Renal pelvis (tissue), 4 donors: Measurements from ENCODE around the gene FBLN2. TPM values are rescaled to one million over a fixed set of nuclear protein-coding genes. Genes with fewer than 3 reads are reported as not detected.
"Not testable (repeated sequence)": the region's sequence is repeated elsewhere in the genome, so short reads cannot be mapped to it uniquely, and the experiment has no call there.

Experiments used
- DNase-seq: peaks from one replicate; pipeline ENCODE4 v3.0.0-alpha.2; 2013
- polyA plus RNA-seq, 3 donors: library from polyadenylated mRNA; unstranded; fragments of 120-200 nt; gene quantifications; one replicate each; pipeline ENCODE4 v1.2.1, GENCODE V29; 2013; ENCODE audit not compliant: insufficient read length in 3 of 3

FBLN2 gene
- polyA plus RNA-seq, 3 donors: 22.9 to 37.0 (median 25.8) TPM

DNA sequence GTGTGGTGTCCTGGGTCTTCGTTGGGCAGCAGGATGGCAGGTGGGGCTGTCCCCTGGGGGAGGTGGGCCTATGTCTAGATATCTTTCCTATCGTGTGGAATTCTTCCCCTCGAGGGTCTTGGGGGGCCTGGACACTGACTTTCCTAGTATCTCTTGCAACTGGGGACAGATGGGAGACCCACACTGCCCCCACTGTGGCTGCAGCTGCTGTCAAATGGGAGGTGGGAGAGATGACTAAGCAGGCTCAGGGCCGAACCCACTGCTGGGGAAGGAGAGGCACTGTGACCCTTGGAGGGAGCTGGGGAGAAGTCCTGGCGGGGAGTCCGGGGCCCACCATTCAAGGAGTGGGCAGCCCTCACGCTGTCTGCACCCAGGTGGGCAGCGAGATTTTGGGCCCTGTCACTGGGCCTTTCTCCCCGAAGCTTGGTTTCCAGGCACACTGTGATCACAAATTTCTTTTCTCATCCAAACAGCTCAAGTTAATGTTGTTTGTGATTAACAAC, 2.9 kb upstream of the FBLN2 start:
- no peak for DNase-seq

DNA sequence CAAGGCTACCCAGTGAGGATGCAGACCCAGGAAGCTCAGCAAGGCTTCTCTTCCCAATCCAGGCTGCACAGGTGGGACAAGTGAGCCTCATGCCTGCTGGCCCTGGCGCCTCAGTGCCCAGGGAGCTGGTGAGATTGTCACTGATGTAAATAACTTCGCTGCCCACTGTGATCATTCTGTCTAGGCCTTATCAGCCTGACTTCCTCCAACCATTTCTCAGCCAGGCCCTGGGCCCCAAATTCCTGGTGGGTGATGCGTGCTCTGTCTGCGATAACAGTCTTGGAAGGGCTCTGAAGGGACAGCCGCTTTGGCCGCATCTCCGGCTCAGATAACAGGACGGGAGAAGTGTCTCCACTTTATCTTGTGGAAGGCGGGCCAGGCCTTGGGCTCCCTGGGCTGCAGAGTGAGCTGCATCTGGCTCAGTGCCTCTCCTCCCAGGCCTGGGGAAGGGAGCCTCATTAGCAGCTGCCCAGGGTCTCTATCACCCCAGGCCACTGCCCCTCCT, 2.2 kb upstream of the FBLN2 start:
- no peak for DNase-seq

DNA sequence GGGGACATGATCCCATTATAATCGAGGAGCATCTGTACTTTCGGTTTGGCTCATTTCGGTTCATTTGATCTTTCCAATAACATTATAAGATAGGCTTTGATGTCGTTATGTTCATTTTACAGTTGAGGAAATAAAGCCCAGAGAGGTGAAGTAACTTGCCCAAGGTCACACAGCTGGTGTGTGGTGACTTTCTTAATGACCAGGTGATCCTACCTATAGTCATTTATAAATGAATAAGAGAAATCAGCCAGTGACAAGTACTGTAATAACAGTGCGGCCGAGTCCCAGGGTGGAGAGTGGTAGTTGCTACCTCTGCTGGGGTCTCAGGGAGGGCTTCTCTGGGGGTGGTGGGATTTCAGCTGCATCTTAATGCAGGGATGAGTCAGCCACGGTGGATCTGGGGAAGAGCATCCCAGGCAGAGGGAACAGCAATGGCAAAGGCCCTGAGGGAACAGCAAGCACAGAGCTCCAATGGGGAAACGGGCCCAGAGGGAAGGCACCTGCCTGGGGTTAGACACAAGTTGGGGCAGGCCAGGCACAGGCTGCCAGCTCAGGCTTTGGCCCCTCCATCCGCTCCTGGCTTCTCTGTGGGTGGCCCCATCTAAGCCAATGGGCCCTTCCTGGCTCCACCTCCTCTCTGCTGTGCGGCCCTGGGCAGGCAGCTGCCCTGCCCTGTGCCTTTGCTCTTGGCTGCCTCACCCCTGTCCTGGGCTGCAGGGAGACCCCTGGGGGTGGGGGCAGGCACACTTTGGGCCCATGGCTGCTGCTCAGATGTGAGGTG, 1.1 kb upstream of the FBLN2 start:
- DNase-seq: no peak

DNA sequence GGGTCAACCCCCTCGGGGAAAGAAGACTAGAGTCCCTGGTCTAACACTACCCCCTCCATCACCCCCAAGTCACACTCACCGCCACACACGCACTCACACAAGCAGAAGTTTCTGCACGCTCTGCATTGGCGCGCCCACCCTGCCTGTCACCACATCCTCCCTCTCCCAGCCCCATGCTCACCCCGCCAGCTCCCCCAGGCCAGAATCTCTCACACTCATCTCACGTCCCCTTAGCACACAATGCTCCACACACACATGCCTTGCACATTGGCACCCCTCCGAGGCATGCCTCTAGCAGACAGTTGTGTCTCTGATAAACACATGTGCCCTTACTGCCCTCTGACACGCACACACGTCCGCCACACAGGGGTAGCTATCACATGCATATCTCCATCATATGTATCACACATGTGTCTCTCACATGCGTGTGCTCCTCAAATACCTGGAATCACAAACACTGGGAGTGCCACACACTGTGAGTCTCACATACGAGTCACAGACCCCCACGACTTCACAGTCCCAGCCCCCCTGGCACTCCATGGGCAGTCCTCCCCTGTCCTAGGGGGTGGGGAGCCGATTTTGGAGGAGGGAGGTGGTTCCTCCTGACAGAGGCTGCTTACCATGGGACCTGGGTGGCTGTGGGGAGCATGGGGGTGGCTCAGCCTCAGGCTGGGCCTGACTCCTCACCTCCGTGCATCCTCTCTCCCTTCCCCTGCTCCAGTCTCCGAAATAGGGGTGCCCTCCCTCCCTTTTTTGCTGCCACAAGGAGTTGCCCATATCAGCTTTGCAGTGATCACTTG, 898 bp downstream of the FBLN2 start:
- no peak for DNase-seq

DNA sequence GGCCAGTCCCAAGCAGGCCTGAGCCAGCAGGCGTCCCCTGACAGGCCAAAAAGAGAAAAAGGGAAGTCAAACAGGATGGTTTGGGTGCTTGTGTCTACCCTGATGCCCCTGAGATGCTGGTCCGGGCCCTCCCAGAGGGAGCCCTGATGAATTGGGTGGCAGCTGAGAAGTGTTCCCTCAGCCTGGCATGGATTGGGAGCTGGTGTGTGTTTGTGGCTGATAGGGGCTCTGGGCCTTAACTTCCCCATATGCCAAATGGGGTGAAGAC, 1.4 kb downstream of the FBLN2 start:
- DNase-seq: no peak

DNA sequence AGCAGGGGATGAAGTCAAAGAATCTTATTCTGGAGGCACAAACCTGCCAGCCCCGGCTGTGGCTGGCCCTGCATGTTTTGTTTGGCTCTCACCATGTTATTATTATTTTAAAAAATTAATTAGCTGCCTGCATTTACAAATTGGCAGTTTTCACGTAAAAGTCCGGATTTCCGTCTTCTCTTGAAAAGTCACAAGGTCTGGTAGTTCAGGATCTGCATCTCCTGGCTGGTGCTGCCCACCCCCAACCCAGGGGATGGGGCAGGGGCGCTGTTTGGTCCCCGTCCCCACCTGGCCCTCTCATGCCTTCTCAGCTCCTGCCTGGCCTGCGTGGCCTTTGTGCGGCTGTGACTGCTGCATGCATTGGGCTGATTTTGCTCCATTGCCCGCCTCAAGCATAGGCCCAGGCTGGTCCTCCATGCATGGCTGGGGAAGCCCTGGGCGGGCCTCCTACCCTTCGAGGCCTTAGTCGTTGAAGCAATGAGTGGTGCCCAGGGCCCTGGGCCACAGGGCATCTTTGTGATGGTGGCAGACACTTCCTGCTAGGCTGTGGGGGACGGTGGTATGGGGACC, 2.0 kb downstream of the FBLN2 start:
- no peak for DNase-seq

DNA sequence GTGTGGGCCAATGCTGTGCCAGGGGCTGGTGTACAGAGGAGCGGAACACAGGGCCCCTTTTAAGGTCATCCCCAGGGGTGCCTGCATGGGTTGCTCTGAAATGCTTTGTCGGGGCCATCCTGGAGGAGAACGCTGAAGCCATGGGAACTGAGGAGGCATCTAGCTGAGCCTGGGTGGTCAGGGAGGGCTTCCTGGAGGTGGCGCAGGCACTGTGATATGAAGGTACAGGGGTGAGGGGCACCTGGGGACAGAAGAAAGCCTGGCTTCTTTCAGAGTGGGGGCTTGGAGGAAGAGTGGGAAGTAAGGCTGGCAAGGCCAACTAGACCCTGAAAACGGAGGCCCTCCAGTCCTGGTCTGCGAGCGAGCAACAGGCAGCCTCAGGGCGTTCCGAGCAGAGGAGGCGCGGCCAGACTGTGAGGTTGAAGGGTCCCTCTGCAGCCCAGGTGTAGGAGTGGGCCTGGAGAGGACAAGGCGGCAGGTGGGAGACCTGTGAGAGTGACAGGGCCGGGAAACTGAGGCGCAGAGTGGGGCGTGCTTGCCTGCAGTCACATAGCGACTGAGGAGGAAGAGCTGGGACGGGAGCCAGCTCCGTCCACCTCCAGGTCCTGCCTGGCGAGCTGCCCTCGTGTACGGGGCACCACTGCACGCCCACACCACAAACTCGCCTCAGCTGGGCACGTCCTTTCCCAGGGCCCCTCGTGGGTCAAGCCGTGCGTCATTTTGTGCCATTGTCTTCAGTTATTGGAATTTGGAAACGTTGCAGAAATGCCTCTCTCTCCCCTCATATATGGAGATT, 4.1 kb downstream of the FBLN2 start:
- no peak for DNase-seq

DNA sequence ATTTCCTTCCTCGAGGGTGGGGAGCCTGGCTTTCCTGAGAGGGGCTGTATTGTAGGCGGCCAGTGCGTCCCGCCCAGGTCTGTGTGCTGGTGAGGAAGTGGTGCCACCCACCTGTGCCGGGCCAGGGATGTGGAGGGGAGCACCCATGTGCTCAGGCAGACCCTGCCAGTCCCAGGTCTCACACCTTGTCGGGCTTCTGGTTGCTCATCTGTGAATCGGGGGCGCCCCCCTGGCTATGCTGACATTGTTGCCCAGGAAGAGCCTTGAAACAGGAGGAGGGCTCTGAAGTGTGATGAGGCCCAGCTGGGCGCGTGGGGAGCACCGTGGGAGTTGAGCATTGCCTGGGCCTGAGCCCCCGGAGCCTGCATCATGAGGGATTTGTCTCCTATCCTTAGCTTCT, 4.8 kb downstream of the FBLN2 start:
- no peak for DNase-seq

DNA sequence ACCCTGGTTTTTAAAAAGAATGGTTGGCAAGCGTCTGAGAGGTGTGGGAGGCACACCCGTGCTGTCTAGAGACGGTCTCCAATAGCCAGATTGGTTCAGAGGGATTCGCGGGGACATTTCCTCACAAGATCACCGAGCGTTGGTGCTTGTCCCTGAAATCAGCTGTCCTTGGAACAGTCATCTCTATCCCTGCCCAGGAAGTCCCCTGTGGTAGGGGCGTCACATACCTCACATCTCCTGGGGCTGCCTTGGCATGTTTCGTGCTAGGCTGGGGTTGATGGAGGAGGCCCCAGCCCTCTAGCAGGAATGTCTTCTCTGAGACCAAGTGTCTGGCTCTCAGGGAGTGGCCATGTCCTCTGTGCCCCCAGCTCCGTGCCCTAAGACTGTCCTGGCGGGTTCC, 6.8 kb downstream of the FBLN2 start:
- no peak for DNase-seq

DNA sequence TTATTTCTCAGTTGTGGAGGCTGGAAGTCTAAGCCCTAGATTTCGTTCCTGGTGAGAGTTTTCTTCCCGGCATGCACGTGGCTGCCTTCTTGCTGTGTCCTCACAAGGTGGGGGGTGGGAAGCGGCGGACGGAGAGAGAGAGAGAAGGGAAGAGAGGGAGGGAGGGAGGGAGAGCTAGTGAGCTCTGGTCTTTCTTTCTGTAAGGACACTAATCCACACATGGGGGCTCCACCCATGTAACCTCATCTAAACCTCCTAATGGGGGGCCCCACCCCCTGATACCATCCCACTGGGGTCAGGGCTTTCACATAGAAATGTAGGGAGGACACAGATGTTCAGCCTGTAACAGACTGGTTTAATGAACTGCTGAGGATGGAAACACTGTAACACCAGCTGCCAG, 7.3 kb downstream of the FBLN2 start:
- DNase-seq: no peak

DNA sequence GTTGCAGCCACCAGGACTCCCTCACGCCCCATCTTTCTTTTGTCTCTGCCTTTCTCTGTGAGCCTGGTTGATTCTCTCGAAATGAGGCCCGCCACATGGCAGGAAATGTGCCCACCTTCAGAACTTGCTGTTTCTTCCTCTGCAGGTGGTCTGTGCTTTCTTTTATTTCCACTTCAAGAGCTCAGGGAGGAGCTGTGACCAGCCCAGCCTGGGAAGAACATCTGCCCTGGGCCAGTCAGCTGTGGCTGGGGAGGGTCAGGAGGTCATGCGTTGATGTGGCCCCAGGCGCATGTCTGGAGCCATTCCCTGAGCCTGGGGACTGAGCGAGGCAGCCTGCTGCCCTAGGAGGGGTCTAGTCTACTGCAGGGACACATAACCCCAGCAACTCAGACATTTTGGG, 8.0 kb downstream of the FBLN2 start:
- DNase-seq: no peak

DNA sequence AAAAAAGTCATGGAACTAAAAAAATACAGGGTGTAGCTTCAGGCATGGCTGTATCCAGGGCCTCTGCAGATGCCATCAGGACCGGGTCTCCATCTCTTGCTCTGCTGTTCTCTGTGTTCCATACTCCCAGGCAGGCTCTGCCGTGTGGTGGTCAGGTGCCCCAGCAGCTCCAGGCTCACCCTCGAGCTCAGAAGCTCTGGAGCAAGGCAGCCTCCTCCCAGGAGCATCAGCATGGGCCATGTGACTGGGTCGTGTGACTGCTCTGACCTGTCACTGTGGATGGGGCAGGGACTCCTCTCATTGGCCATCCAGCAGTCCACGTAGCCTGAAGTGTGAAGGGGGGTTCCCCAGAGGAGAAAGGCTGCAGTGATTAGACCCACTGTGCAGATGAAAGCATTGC, 8.5 kb downstream of the FBLN2 start:
- no peak for DNase-seq

DNA sequence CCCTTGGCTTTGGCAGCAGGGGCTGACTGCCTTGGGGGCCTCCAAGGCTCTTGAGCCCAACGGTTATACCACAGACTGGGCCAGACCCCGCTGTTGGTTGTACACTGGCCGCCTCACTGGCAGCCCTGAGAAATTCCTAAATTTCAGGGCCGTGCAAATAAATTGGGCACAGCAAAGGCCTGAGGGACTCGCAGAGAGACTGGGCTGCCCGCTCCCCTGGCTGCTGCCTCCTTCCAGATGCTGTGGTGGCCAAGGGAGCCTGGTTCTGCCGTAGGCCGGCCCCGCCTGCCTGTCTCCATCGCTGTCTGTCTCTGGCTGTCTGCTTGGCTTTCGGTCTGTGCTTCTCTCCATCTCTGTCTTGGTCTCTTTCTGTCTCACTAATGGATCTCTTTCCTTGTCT, 9.0 kb downstream of the FBLN2 start:
- no peak for DNase-seq

DNA sequence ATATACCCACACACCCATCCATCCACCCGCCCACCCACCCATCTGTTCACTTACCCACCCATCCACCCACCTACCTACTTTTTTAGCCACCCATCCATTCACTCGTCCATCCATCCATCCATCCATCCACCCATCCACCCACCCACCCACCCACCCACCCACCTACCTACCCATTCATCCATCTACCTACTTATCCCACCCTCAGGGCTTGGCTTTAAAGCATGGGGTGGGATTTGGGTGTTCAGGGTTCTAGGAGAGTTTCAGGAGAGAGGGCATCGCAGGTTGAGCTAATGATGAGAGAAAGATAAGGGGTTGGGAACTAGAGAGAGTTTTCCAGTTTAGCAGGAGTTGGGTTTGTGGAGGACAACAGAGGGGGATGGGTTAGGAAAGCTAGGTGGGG, 9.7 kb downstream of the FBLN2 start:
- DNase-seq: no peak

DNA sequence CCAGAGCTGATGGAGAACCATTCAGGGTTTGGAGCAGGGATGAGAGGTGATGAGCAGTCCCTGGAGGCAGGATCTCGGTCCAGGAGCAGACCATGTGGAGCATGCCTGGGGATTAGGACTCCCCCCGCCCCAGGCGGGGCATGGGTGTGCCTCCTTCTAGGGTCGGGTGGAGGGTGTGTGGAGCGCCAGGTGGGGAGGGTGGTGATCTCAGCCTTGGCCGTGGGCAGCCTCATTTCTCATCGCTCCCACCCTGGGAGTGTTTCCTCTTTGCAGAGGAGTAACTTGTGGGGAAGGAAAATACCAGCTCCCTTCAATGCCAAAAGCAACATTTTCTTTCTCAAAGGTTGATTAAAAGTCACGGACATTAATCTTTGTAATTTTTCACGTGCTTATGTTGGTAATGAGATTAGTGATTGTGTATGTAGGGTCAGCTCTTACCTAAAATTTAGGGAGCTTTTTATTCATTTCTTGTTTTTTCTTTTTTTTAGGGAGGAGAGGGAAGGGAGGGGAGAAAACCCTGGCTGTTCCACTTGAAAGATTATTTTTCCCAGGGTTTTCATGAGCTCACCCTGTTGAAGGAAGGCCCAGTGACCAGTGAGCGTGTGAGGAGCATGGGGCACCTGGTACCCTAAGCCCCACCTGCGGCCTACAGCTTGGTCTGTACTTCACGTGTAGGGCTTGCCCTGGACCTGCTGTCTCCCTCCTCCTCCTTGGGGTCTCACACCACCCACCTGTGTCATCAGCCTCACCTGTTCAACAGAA, 11.0 kb downstream of the FBLN2 start:
- peak; percentile 41 for DNase-seq

DNA sequence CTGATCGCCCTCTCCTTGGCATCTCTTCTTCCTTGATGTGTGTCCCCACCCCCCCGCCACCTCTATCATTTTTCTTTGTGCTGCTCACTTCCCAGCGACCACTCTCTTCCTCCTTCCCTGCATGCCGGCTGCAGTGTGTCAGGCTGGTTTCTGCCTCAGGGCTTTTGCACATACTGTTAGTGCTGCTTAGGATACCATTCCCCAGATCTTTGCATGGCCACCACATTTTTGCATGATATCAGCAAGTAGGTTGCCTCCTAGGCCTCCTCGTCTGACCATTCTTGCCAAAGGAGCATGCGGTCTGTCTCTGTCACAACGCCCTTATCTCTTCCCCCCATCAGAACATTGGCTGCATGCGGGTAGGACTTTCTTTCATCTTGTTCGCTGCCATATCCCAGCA, 12.5 kb downstream of the FBLN2 start:
- DNase-seq: no peak

DNA sequence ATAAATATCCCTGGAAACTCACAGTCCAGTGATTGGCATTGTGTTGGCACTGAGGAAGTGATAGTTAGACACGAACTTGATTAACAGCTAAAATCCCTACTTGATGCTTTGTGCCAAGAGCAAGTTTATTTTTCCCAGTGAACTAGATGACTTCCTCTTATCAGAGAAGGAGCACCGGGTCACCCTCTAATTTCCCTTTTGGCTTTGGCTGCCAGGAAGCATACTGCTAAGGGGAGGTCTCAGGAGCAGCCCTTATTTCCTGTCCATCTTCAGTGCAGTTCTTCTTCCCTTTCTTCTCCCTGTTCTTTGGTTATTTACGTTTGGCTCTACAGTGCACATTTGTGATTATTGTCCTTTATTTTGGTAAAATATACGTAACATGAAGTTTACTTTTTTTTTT, 13.0 kb downstream of the FBLN2 start:
- DNase-seq: no peak

DNA sequence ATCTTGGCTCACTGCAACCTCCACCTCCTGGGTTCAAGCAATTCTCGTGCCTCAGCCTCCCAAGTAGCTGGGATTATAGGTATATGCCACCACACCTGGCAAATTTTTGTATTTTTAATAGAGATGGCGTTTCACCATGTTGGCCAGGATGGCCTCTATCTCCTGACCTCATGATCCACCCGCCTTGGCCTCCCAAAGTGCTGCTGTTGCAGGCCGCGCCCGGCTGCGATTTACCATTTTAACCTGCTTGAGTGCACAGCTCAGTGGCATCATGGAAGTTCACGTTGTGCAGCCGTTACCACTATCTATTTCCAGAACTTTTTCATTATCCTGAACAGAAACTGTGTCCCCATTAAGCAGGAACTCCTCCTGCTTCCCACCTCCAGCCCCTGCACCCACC, 13.5 kb downstream of the FBLN2 start:
- not testable (repeated sequence) for DNase-seq

DNA sequence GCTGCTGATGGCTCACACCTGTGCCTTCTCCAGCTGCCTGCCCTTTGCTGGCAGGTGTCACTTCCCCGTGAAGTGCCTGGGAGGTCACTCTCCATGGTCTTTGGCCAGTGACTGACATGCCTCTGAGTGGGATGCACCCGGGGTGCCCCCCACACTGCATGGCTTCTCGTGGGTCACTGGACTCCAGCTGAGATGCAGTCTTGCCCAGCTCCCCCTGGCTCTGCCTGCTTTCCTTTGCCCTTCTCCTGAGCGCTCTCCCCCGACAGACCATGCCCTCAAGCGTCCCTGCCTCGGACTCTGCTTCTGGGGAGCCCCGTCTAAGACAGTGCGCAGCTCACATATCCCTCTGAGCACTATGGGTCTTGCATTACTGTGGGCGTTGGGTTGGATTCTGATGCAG, 14.4 kb downstream of the FBLN2 start:
- no peak for DNase-seq

DNA sequence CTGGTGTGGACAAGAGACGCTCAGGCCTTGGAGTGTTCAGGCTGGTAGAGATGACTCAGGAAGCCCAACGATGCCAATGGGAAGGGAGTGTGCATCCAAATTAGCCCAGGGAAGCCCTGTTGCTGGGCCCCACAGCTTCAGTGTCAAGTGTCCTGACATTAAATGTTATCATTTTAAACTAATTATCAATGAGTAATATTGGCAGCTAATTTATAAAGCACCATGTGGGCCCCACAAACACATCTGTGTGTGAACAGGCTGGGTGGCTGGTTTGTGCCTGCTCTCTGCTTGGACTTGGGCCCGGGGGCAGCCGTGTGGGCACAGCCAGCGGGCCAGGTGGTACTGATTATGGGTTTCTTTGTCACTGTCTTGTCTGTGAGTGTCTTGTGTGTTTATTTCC, 15.0 kb downstream of the FBLN2 start:
- no peak for DNase-seq

DNA sequence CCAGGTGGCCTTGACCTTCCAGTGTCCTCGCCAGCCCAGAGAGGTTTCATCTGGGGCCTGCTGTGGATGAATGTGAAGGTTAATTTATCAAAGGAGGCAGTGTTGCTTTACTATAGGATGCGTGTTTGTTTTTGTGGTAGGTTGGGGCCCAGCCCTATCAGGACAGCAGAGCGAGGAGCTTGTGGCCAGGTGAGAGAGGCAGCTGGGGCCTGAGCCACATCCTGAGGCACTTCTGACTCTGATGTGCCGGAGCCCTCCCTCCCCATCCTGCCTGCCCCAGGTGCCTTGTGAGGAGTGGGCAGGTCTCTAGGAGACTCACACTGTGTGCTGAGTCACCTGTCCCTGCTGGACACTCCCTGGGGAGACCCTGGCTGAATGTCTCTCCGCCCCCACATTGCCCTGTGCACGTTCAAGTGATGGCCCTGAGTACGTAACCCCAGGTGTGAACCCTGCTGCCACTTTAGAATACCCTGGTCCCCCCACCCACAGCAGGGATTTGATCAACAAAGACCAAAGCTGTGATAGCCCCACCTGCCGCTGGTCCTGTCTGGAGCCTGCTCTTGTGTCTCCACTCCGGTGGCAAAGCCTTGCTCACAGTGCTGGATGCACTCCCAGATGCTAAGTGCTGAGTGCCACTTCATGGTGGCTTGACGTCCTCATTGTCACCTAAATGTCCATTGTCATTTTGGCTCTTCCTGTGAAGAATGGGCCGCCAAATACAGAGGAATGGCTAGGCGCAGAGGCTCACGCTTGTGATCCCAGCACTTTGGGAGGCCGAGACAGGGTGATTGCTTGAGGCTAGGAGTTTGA, 16.0 kb downstream of the FBLN2 start:
- DNase-seq: no peak
